ENCODE results near the gene ATF6B. TPM values are rescaled to one million over a fixed set of nuclear protein-coding genes. Genes with fewer than 3 reads are reported as not detected.

The ATF6B gene
- total and polyA plus RNA-seq, 2 of the 13 experiments (the other 11 are each of a cell fraction or from before 2014, with no cell fraction given) = 18.1 to 44.0 TPM

- TF ChIP-seq ZBTB40 (IDR thresholded peaks at IDR 0.05) (peak; percentile 68), ZBTB40 (CRISPR knock-in tag; IDR thresholded peaks at IDR 0.05) (peak; percentile 19; the same call in 1 of the 2 replicates), SP5 (CRISPR knock-in tag; IDR thresholded peaks at IDR 0.05; ENCODE audit: borderline replicate concordance, low read depth) (peak; percentile 65; the same call in 1 of the 2 replicates), NR1H2 (CRISPR knock-in tag; IDR thresholded peaks at IDR 0.05; ENCODE audit: borderline replicate concordance, low read depth) (no peak), KLF13 (CRISPR knock-in tag; IDR thresholded peaks at IDR 0.05) (no peak), KDM3A (CRISPR knock-in tag; IDR thresholded peaks at IDR 0.05; ENCODE audit: low read depth) (peak; percentile 59; the same call in 1 of the 2 replicates), ATM (IDR thresholded peaks at IDR 0.05; ENCODE audit: borderline replicate concordance) (no peak), IKZF5 (CRISPR knock-in tag; IDR thresholded peaks at IDR 0.05) (peak; percentile 58; the same call in 1 of the 2 replicates), DZIP1 (CRISPR knock-in tag; IDR thresholded peaks at IDR 0.05) (peak; percentile 71; the same call in 1 of the 2 replicates), ZMYM3 (CRISPR knock-in tag; IDR thresholded peaks at IDR 0.05) (0 out of 2 replicates have a peak, but pooled peaks have one; percentile 30), ZFP90 (CRISPR knock-in tag; IDR thresholded peaks at IDR 0.05; ENCODE audit: borderline replicate concordance) (peak; percentile 55; the same call in 1 of the 2 replicates), MBNL3 (CRISPR knock-in tag; conservative IDR thresholded peaks at IDR 0.05) (no peak), RARG (CRISPR knock-in tag; IDR thresholded peaks at IDR 0.05; ENCODE audit: low read depth) (peak; percentile 97; the same call in 1 of the 2 replicates), ZFP1 (CRISPR knock-in tag; IDR thresholded peaks at IDR 0.05) (peak; percentile 24; the same call in 1 of the 2 replicates)
Observed at GRCh38 chr6:32175711-32176475, 47.8 kb upstream of the ATF6B start, which contains the start of gene AGPAT1 (continued).

All from HepG2 (cell line).